HFFc6 (cell line): ENCODE results near the gene VCP. TPM values are rescaled to one million over a fixed set of nuclear protein-coding genes. Genes with fewer than 3 reads are reported as not detected.
A peak's percentile ranks its signal among the peaks of the same experiment; 100 is the strongest.

Source experiments
- DNase-seq: peaks from one replicate; pipeline ENCODE4 v3.0.0-alpha.2; 2018
- H3K27ac Mint-ChIP-seq: 2 replicates; pipeline ENCODE4 v1.8.0; 2020; ENCODE audit warnings: mild to moderate bottlenecking, mixed read lengths
- H3K27me3 Mint-ChIP-seq: 2 replicates; pipeline ENCODE4 v1.8.0; 2021; ENCODE audit warnings: mild to moderate bottlenecking, moderate library complexity, mixed read lengths; ENCODE audit not compliant: insufficient read depth
- H3K36me3 Mint-ChIP-seq: 2 replicates; pipeline ENCODE4 v1.8.0; 2021; ENCODE audit warnings: low read depth, mixed read lengths
- H3K4me1 Mint-ChIP-seq: 2 replicates; pipeline ENCODE4 v1.8.0; 2020; ENCODE audit warnings: low read depth, mixed read lengths
- H3K4me3 Mint-ChIP-seq: 2 replicates; pipeline ENCODE4 v1.8.0; 2020; ENCODE audit warnings: mild to moderate bottlenecking, moderate library complexity, mixed read lengths
- H3K9me3 Mint-ChIP-seq: 2 replicates; pipeline ENCODE4 v1.8.0; 2020; ENCODE audit warnings: mild to moderate bottlenecking, mixed read lengths
- CTCF ChIP-seq: fragments of 200-600 bp; sonication (generic); IDR thresholded peaks from 2 replicates; pipeline ENCODE4 v1.5.0; 2021; ENCODE audit warnings: antibody characterized with exemption, mild to moderate bottlenecking
- total RNA-seq, 6 experiments: library from RNA; stranded (reverse); fragmentation: NEBNext Ultra II Directional; extraction: Animal tissue kit (Norgen Biotek cat#: 25700); gene quantifications; 2 replicates in 1 of 6; 3 replicates in 5 of 6; pipeline ENCODE4 v1.2.3, GENCODE V29; 2021

The VCP gene
- total RNA-seq, 6 experiments from 2014 or later: 324 to 457 (median 374) TPM

DNA sequence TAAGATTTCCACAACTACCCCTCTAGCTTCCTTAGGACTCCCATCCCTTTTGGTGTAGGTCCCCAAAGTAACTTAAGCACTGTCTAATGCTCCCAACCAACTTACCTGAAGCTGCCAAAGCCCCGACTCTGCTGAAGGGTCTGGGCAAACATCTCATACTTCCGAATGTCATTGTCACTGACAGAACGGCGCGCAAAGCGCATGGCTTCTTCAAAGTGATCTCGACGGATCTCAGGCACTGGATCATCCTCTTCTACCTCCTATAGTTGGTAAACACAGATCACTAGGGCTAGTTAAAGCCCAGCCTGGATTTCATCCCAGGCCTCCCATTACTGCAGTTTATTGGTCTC lies 15.2 kb downstream of the VCP start:
- Mint-ChIP-seq H3K27ac (no peak overlapping the region; the same call in 1 of the 2 replicates), H3K36me3 (peaks cover 68% of the 10 kb centered on the region), H3K4me3 (no peak overlapping the region), H3K9me3 (no peaks in the 10 kb centered on the region), H3K4me1 (no peaks in the 10 kb centered on the region), H3K27me3 (peaks cover 12% of the 10 kb centered on the region)
- no peak for DNase-seq
- no peak for TF ChIP-seq CTCF

DNA sequence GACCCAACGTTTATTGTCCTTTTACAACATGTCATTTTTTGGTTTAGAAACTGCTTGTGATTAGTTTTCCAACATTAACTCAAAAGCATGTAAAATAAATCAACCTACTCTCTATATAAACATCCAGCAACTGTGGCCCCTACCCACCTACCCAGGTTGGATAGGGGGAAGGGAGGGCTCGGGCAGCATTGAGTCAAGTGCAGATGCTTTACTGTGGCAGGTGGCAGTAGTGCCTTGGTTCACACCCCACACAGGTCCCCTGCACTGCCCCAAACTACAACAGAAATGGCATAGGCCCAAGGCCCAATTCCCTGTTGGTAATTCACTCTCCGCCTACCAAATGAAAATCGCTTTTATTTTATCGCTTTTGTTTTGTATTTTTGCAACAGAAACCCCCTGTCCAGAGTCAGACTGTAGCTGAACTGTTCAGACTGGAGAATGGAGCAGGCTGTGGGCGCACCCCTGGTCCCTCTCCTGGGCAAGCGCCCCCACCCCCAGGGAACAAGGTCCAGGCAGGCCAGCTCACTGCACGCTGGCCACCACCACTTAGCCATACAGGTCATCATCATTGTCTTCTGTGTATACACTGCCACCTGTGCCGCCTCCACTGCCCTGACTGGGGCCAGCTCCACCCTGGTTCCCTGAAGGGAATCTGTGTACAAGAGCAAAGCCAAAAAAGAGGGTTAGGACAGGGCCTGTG lies 15.7 kb downstream of the VCP start:
- H3K36me3 Mint-ChIP-seq: peaks cover 63% of the 10 kb centered on the region
- H3K9me3 Mint-ChIP-seq: no peaks in the 10 kb centered on the region
- H3K27ac Mint-ChIP-seq: no peak overlapping the region
- TF ChIP-seq CTCF: no peak
- H3K4me1 Mint-ChIP-seq: no peaks in the 10 kb centered on the region
- peaks cover 12% of the 10 kb centered on the region for H3K27me3 Mint-ChIP-seq
- DNase-seq: no peak
- no peak overlapping the region for H3K4me3 Mint-ChIP-seq

DNA sequence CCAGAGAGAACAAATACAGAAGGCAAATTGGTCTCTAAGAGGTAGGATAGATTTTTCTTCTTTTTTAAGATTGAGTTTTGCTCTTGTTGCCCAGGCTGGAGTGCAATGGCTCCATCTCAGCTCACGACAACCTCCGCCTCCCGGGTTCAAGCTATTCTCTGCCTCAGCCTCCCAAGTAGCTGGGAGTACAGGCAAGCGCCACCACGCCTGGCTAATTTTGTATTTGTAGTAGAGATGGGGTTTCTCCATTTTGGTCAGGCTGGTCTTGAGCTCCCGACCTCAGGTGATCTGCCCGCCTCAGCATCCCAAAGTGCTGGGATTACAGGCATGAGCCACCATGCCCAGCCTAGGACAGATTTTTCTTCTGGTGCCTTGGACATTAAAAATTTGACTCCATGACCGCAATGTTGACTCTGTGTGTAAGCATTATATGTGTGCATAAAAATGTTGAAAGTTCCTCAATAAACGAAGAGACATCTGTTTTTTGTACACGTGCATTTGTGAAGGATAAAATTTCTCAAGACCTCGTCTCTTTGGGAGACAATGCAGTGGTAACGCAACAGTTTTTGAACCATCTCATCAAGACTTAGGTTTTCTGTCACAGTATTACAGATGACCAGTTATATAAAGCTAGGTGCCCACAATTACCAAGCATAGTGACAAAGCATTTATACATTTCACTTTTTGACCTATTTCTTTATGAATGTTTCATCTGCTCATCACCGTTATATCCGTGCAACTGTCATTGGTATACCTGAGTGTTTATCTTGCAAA lies 17.4 kb downstream of the VCP start:
- H3K9me3 Mint-ChIP-seq: no peaks in the 10 kb centered on the region
- no peak overlapping the region for H3K4me3 Mint-ChIP-seq
- peaks cover 7% of the 10 kb centered on the region for H3K4me1 Mint-ChIP-seq
- H3K27me3 Mint-ChIP-seq: peaks cover 8% of the 10 kb centered on the region
- no peak for DNase-seq
- peak overlapping the region; percentile 20; the same call in 1 of the 2 replicates for H3K27ac Mint-ChIP-seq
- no peak for TF ChIP-seq CTCF
- H3K36me3 Mint-ChIP-seq: peaks cover 56% of the 10 kb centered on the region

GRCh38 chr9:35054185-35054835 lies 18.1 kb downstream of the VCP start:
- Mint-ChIP-seq H3K4me3 (no peak overlapping the region), H3K4me1 (peaks cover 7% of the 10 kb centered on the region), H3K27ac (peak overlapping the region; percentile 20; the same call in 1 of the 2 replicates), H3K9me3 (no peaks in the 10 kb centered on the region), H3K27me3 (peaks cover 7% of the 10 kb centered on the region), H3K36me3 (peaks cover 49% of the 10 kb centered on the region)
- no peak for DNase-seq
- no peak for TF ChIP-seq CTCF

- Mint-ChIP-seq H3K36me3 (peaks cover 38% of the 10 kb centered on the region), H3K27ac (peak overlapping the region; percentile 6), H3K9me3 (no peaks in the 10 kb centered on the region), H3K27me3 (no peaks in the 10 kb centered on the region; the same call in 1 of the 2 replicates), H3K4me1 (peaks cover 19% of the 10 kb centered on the region), H3K4me3 (no peak overlapping the region; the same call in 1 of the 2 replicates)
- DNase-seq: peak; percentile 48
- TF ChIP-seq CTCF: peak; percentile 85
Observed at GRCh38 chr9:35051069-35051967, 21.1 kb downstream of the VCP start.
